K562 (cell line): ENCODE data around the gene ACP4. TPM values are rescaled to one million over a fixed set of nuclear protein-coding genes. Genes with fewer than 3 reads are reported as not detected.

ENCODE experiments used
- FIP1L1 ChIP-seq: fragments of 200-400 bp; formaldehyde crosslinking; IDR thresholded peaks from 2 replicates; pipeline ENCODE4 v1.6.1; 2018; ENCODE audit warnings: mild to moderate bottlenecking, low read depth, low read length; ENCODE audit not compliant: poor library complexity, severe bottlenecking
- GTF2F1 ChIP-seq: IDR thresholded peaks from 2 replicates; pipeline ENCODE4 v1.6.1; 2011; ENCODE audit warnings: low read depth, low read length, improper control_type of control experiment
- MBD2 ChIP-seq: sonication (generic); IDR thresholded peaks from 2 replicates; pipeline ENCODE4 v1.6.1; 2016; ENCODE audit warnings: low read depth, borderline replicate concordance
- NCOA2 ChIP-seq, 2 experiments: fragments of 450-650 bp; IDR thresholded peaks; 2 replicates each; pipeline ENCODE4 v1.6.1; 2018; ENCODE audit warnings: mild to moderate bottlenecking in 2 of 2, moderate library complexity in 1 of 2; ENCODE audit not compliant: partially characterized antibody in 2 of 2
- PHF21A ChIP-seq: fragments of 450-650 bp; IDR thresholded peaks from 2 replicates; pipeline ENCODE4 v1.6.1; 2017; ENCODE audit warnings: low read depth, borderline replicate concordance
- PML ChIP-seq: IDR thresholded peaks from 2 replicates; pipeline ENCODE4 v1.6.1; 2012; ENCODE audit warnings: low read length, inconsistent platforms
- POLR2AphosphoS5 ChIP-seq: IDR thresholded peaks from 2 replicates; pipeline ENCODE4 v1.6.1; 2011; ENCODE audit warnings: mild to moderate bottlenecking, low read depth, low read length, moderate library complexity; ENCODE audit not compliant: control insufficient read depth, insufficient read depth
- RB1 ChIP-seq: fragments of 450-650 bp; IDR thresholded peaks from 2 replicates; pipeline ENCODE4 v1.6.1; 2017; ENCODE audit warnings: low read depth, mild to moderate bottlenecking
- RBFOX2 ChIP-seq: fragments of 200-400 bp; formaldehyde crosslinking; IDR thresholded peaks from 2 replicates; pipeline ENCODE4 v1.6.1; 2017; ENCODE audit warnings: low read depth, mild to moderate bottlenecking, low read length, moderate library complexity
- TEAD2 ChIP-seq: fragments of 450-650 bp; IDR thresholded peaks from 2 replicates; pipeline ENCODE4 v1.6.1; 2016; ENCODE audit warnings: missing genetic modification characterization, control low read depth, missing compliant biosample characterization
- ZNF431 ChIP-seq: sonication (generic); formaldehyde crosslinking; IDR thresholded peaks from 2 replicates; pipeline ENCODE4 v1.8.0; 2022; ENCODE audit warnings: mild to moderate bottlenecking, missing genetic modification reagents
- polyA plus RNA-seq, 8 experiments: library from polyadenylated mRNA; depleted of rRNA in 4 of 8; stranded (reverse) in 5 of 8; unstranded in 3 of 8; fragments of >200 nt; fragmentation: Nextera tagmentation in 2 of 8; fragmentation: Illumina TruSeq in 1 of 8; extraction: Ambion mirVana in 2 of 8; extraction: Trizol in 1 of 8; gene quantifications; 2 replicates each; pipeline versions ENCODE4 v1.2.1 to v1.2.3, GENCODE V29; 2011 to 2014; ENCODE audit warnings: inconsistent platforms in 1 of 8, missing spikeins in 1 of 8
- total RNA-seq, 7 experiments: library from RNA; depleted of rRNA in 6 of 7; stranded (reverse); fragments of >200 nt in 6 of 7; fragmentation: Illumina TruSeq in 2 of 7; extraction: Trizol in 2 of 7; gene quantifications; 2 replicates each; pipeline versions ENCODE4 v1.2.1 to v1.2.3, GENCODE V29; 2011 to 2021; ENCODE audit warnings: low replicate concordance in 1 of 7

Gene ACP4
- total and polyA plus RNA-seq, 9 of the 15 experiments (the other 6 are each of a cell fraction or from before 2014, with no cell fraction given): not detected

DNA sequence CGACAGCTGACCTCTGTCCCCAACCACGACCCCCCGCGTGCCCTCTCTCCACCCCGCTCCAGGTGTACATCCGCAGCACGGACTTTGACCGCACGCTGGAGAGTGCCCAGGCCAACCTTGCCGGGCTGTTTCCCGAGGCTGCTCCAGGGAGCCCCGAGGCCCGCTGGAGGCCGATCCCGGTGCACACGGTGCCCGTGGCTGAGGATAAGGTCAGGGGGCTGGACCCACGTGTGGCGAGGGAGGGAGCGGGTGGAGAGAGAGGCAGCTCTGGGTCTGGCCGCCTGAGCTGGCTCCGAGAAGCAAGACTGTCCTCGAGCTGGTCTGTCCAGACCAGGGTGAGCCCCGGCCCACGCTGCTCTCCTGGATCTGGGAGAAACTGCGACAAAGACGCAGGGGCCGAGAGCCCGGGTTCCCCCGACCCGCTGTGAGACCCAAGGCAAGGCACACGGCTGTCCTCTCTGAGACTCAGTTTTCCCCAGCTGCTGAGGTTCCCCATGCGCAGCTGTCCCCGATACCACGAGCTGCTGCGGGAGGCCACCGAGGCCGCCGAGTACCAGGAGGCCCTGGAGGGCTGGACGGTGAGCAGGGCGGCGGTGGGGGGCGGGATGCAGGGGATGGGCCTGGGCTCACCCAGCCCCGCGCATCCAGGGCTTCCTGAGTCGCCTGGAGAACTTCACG lies 1.5 kb downstream of the ACP4 start (continued):
- TF ChIP-seq NCOA2 (IDR thresholded peaks at IDR 0.05; ENCODE audit: partially characterized antibody in 2 of 2) (no peak), PHF21A (no peak), FIP1L1 (peak; percentile 42), ZNF431 (no peak), RB1 (no peak), MBD2 (no peak), RBFOX2 (0 out of 2 replicates have a peak, but pooled peaks have one; percentile 20), PML (no peak), POLR2AphosphoS5 (no peak), GTF2F1 (no peak), TEAD2 (no peak)
